Upper lobe of left lung (tissue), 6 donors: ENCODE results near the gene ST7. TPM values are rescaled to one million over a fixed set of nuclear protein-coding genes. Genes with fewer than 3 reads are reported as not detected.

Experiments used
- ATAC-seq, 2 donors: fragments of 200-7000 bp; cut with Tn5 transposase; one replicate each; pipeline ENCODE4 v1.9.1; 2022; ENCODE audit warnings: mild to moderate bottlenecking in 2 of 2, moderate library complexity in 2 of 2; ENCODE audit not compliant: low FRiP score in 2 of 2
- DNase-seq, 2 donors: peaks; one replicate each; pipeline ENCODE4 v3.0.0-alpha.2; 2019 to 2020
- H3K27ac ChIP-seq, 4 donors: fragments of 200-600 bp; sonication (generic); one replicate each; pipeline ENCODE4 v1.5.1; 2016 to 2019
- H3K27me3 ChIP-seq, 4 donors: fragments of 200-600 bp; sonication (generic); one replicate each; pipeline ENCODE4 v1.5.1; 2017 to 2019
- H3K36me3 ChIP-seq, 4 donors: fragments of 200-600 bp; sonication (generic); one replicate each; pipeline ENCODE4 v1.5.1; 2016 to 2019
- H3K4me1 ChIP-seq, 4 donors: fragments of 200-600 bp; sonication (generic); one replicate each; pipeline ENCODE4 v1.5.1; 2018 to 2019
- H3K4me3 ChIP-seq, 4 donors: fragments of 200-600 bp; sonication (generic); one replicate each; pipeline ENCODE4 v1.5.1; 2017 to 2019; ENCODE audit warnings: mild to moderate bottlenecking in 2 of 4, moderate library complexity in 1 of 4
- H3K9me3 ChIP-seq, 4 donors: fragments of 200-600 bp; sonication (generic); one replicate each; pipeline ENCODE4 v1.5.1; 2018 to 2019
- CTCF ChIP-seq, 6 experiments: fragments of 450-650 bp in 4 of 6; fragments of 200-600 bp in 2 of 6; sonication (generic) in 2 of 6; IDR thresholded peaks; one replicate each; pipeline ENCODE4 v1.5.1; 2016 to 2019; ENCODE audit warnings: antibody characterized with exemption in 6 of 6
- EP300 ChIP-seq, 4 donors: sonication (generic); formaldehyde crosslinking; IDR thresholded peaks; one replicate each; pipeline ENCODE4 v1.5.1; 2017; ENCODE audit warnings: antibody characterized with exemption in 4 of 4, control low read depth in 2 of 4
- POLR2A ChIP-seq, 4 donors: fragments of 450-650 bp; IDR thresholded peaks; one replicate each; pipeline ENCODE4 v1.5.1; 2016 to 2017; ENCODE audit warnings: antibody characterized with exemption in 4 of 4, mild to moderate bottlenecking in 2 of 4
- POLR2AphosphoS5 ChIP-seq, 2 donors: sonication (generic); formaldehyde crosslinking; IDR thresholded peaks; one replicate each; pipeline ENCODE4 v1.5.1; 2017; ENCODE audit warnings: antibody characterized with exemption in 2 of 2
- WGBS, 2 donors: methylation state at CpG; one replicate each; pipeline ENCODE4 v1.1.5; 2017 to 2018; 5-methylcytosine and 5-hydroxymethylcytosine counted together
- total RNA-seq, 6 donors: library from RNA; depleted of rRNA in 4 of 6; stranded (reverse); fragments of >200 nt in 4 of 6; gene quantifications; one replicate each; pipeline versions ENCODE4 v1.1.0 to v1.2.1, GENCODE V29; 2016 to 2021
- donor health status: DM: no; HTN: no; CAD: no; lungs with moderate emphysema.
- donor health status: DM: no; HTN: yes; CAD: no; lungs with severe emphysema.

ST7 gene
- total RNA-seq, 6 donors from 2014 or later: 36.0 to 135 (median 73.4) TPM

- Histone ChIP-seq H3K36me3 (no peaks in the 10 kb centered on the region), H3K9me3 (no peaks in the 10 kb centered on the region), H3K4me3 (no peak overlapping the region), H3K4me1 (peaks cover 0 to 17% (median 8%) of the 10 kb centered on the region in 4 donors), H3K27ac (no peak overlapping the region), H3K27me3 (no peaks in the 10 kb centered on the region)
- no peak for ATAC-seq
- DNase-seq: no peak
- no peak for TF ChIP-seq EP300 (IDR thresholded peaks at IDR 0.05)
Measured at GRCh38 chr7:116966601-116967000, 13.3 kb downstream of the ST7 start.

DNA sequence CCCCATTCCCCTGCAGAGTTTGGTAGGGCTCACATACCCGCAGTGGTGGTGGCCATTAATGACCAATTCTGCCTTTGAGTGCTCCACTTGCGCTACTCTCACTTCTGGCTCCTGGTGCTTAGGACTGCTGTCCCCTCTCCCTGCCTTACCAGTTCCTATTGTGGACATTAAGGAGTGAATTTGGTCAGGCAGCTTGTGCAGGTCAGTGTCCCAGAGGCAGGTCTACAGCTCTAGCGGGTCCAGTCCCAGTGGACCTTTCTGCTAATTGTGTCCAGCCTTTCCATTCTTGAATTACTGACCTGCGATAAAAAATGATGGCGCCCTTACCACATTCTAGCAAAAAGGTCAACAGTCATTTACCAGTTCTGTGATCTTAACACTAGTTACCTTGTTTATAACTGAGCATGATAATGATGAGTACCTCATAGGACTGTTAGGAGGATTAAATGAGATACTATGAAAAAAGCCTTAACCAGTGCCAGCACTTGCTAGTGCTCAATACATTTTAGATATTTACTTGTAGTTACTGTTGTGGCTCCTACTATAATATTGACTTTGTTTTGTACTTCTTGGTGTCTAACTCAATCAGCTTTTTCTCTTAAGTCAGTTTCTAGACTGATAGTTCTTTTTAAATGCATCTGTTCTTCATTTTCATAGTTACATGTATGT lies 14.1 kb downstream of the ST7 start:
- Histone ChIP-seq H3K9me3 (no peaks in the 10 kb centered on the region), H3K4me1 (peaks cover 0 to 17% (median 8%) of the 10 kb centered on the region in 4 donors), H3K4me3 (no peak overlapping the region), H3K27ac (no peak overlapping the region), H3K27me3 (no peaks in the 10 kb centered on the region), H3K36me3 (no peaks in the 10 kb centered on the region)
- no peak for DNase-seq
- TF ChIP-seq POLR2A (IDR thresholded peaks at IDR 0.05): no peak
- TF ChIP-seq EP300 (IDR thresholded peaks at IDR 0.05): no peak
- TF ChIP-seq CTCF (IDR thresholded peaks at IDR 0.05): no peak
- no peak for TF ChIP-seq POLR2AphosphoS5 (IDR thresholded peaks at IDR 0.05)
- 89 to 99% methylated on average over 5 of the region's 5 CpGs for WGBS, 2 donors
- no peak for ATAC-seq

- no peaks in the 10 kb centered on the region for H3K27me3 ChIP-seq
- no peaks in the 10 kb centered on the region for H3K9me3 ChIP-seq
- WGBS, 2 donors: 86 to 87% methylated on average over 1 of the region's 1 CpG
- no peak overlapping the region for H3K27ac ChIP-seq
- no peak overlapping the region for H3K4me3 ChIP-seq
- no peaks in the 10 kb centered on the region for H3K36me3 ChIP-seq
- no peak for DNase-seq
- no peak for TF ChIP-seq POLR2A (IDR thresholded peaks at IDR 0.05)
- TF ChIP-seq CTCF (IDR thresholded peaks at IDR 0.05): no peak
- TF ChIP-seq EP300 (IDR thresholded peaks at IDR 0.05): no peak
- TF ChIP-seq POLR2AphosphoS5 (IDR thresholded peaks at IDR 0.05): no peak
- ATAC-seq: no peak
- peaks cover 0 to 17% (median 8%) of the 10 kb centered on the region in 4 donors for H3K4me1 ChIP-seq
Measured at GRCh38 chr7:116967983-116968382, 14.7 kb downstream of the ST7 start.

GRCh38 chr7:116968631-116969030 lies 15.3 kb downstream of the ST7 start:
- TF ChIP-seq POLR2AphosphoS5 (IDR thresholded peaks at IDR 0.05) (no peak), CTCF (IDR thresholded peaks at IDR 0.05) (no peak), POLR2A (IDR thresholded peaks at IDR 0.05) (no peak), EP300 (IDR thresholded peaks at IDR 0.05) (no peak)
- H3K4me3 ChIP-seq: no peak overlapping the region
- ATAC-seq: no peak
- H3K27ac ChIP-seq: no peak overlapping the region
- no peaks in the 10 kb centered on the region for H3K27me3 ChIP-seq
- peaks cover 0 to 17% (median 8%) of the 10 kb centered on the region in 4 donors for H3K4me1 ChIP-seq
- H3K36me3 ChIP-seq: no peaks in the 10 kb centered on the region
- H3K9me3 ChIP-seq: no peaks in the 10 kb centered on the region
- no peak for DNase-seq

GRCh38 chr7:116969371-116969902 lies 16.1 kb downstream of the ST7 start:
- DNase-seq: no peak
- no peaks in the 10 kb centered on the region for H3K36me3 ChIP-seq
- H3K4me3 ChIP-seq: no peak overlapping the region
- H3K27ac ChIP-seq: no peak overlapping the region
- WGBS, 2 donors: 72 to 89% methylated on average over 3 of the region's 3 CpGs
- TF ChIP-seq POLR2A (IDR thresholded peaks at IDR 0.05): no peak
- TF ChIP-seq CTCF (IDR thresholded peaks at IDR 0.05): no peak
- peaks cover 0 to 17% (median 8%) of the 10 kb centered on the region in 4 donors for H3K4me1 ChIP-seq
- no peaks in the 10 kb centered on the region for H3K9me3 ChIP-seq
- no peaks in the 10 kb centered on the region for H3K27me3 ChIP-seq
- ATAC-seq: no peak
